B cell (primary cell): Measurements from ENCODE around the gene CFB. TPM values are rescaled to one million over a fixed set of nuclear protein-coding genes. Genes with fewer than 3 reads are reported as not detected.
"Not testable (repeated sequence)": the region's sequence is repeated elsewhere in the genome, so short reads cannot be mapped to it uniquely, and the experiment has no call there.

Experiments used
- ATAC-seq: fragments of 200-7000 bp; cut with Tn5 transposase; one replicate; pipeline ENCODE4 v1.10.0; 2021; ENCODE audit warnings: low read depth, mild to moderate bottlenecking, moderate number of reproducible peaks, moderate library complexity
- CTCF ChIA-PET: fragments of 350-600 bp; sonication (Branson Sonifier 250); formaldehyde crosslinking; loops from one replicate; lab custom pipeline; 2021; ENCODE audit warnings: antibody characterized with exemption, inconsistent platforms; lab: Charles Lee
- POLR2A ChIA-PET: fragments of 350-600 bp; sonication (Branson Sonifier 250); formaldehyde crosslinking; loops from one replicate; lab custom pipeline; 2021; ENCODE audit warnings: antibody characterized with exemption; lab: Charles Lee
- DNase-seq: peaks from one replicate; pipeline ENCODE4 v3.0.0; 2013
- H2AFZ ChIP-seq: 2 replicates; pipeline ENCODE4 v1.6.1; 2012; ENCODE audit warnings: mild to moderate bottlenecking, low read depth, low read length; ENCODE audit not compliant: insufficient read depth, poor library complexity, severe bottlenecking
- H3K27ac ChIP-seq, 2 donors: 1 replicate in 1 of 2; 2 replicates in 1 of 2; pipeline ENCODE4 v1.5.1; 2012 to 2013; ENCODE audit warnings: low read length in 2 of 2, mild to moderate bottlenecking in 2 of 2, moderate library complexity in 1 of 2
- H3K27me3 ChIP-seq, 4 experiments: fragments of 200-600 bp in 1 of 4; sonication (generic) in 1 of 4; replicated peaks in 1 of 4; 1 replicate in 2 of 4; 2 replicates in 2 of 4; pipeline versions ENCODE4 v1.6.1 to v1.7.0; 2013 to 2016; ENCODE audit warnings: low read length in 3 of 4, mild to moderate bottlenecking in 2 of 4, mixed read lengths in 1 of 4, moderate library complexity in 1 of 4; ENCODE audit not compliant: insufficient read depth in 4 of 4, control insufficient read depth in 3 of 4; ENCODE audit errors: control extremely low read depth in 1 of 4
- H3K36me3 ChIP-seq, 2 experiments: replicated peaks in 1 of 2; 1 replicate in 1 of 2; 2 replicates in 1 of 2; pipeline versions ENCODE4 v1.6.1 to v1.7.1; 2013; ENCODE audit warnings: low read length in 1 of 2; ENCODE audit not compliant: insufficient read depth in 2 of 2, control insufficient read depth in 1 of 2; ENCODE audit errors: control extremely low read depth in 1 of 2, extremely low read depth in 1 of 2
- H3K4me1 ChIP-seq, 2 donors: fragments of 200-600 bp in 1 of 2; sonication (generic) in 1 of 2; 1 replicate in 1 of 2; 2 replicates in 1 of 2; pipeline versions ENCODE4 v1.5.1 to v1.6.1; 2013 to 2017; ENCODE audit warnings: low read length in 2 of 2; ENCODE audit not compliant: control insufficient read depth in 2 of 2, insufficient read depth in 2 of 2
- H3K4me2 ChIP-seq: replicated peaks from 2 replicates; pipeline ENCODE3; 2012; ENCODE audit warnings: mild to moderate bottlenecking, low read depth, low read length; ENCODE audit not compliant: poor library complexity, severe bottlenecking
- H3K4me3 ChIP-seq, 5 experiments: fragments of 200-600 bp in 1 of 5; sonication (generic) in 1 of 5; 1 replicate in 3 of 5; 2 replicates in 2 of 5; pipeline versions ENCODE4 v1.5.1 to v1.7.0; 2011 to 2016; ENCODE audit warnings: low read length in 4 of 5, mild to moderate bottlenecking in 4 of 5, low read depth in 2 of 5, control low read depth in 1 of 5, moderate library complexity in 1 of 5; ENCODE audit not compliant: insufficient read depth in 1 of 5; ENCODE audit errors: control extremely low read depth in 1 of 5, extremely low read depth in 1 of 5
- H3K79me2 ChIP-seq: fragments of 200-600 bp; sonication (generic); one replicate; pipeline ENCODE4 v1.6.0; 2016; ENCODE audit warnings: low read length; ENCODE audit not compliant: control insufficient read depth, insufficient read depth
- H3K9ac ChIP-seq: fragments of 200-600 bp; sonication (generic); 2 replicates; pipeline ENCODE4 v1.6.1; 2017; ENCODE audit warnings: mild to moderate bottlenecking, low read length, moderate library complexity
- H3K9me3 ChIP-seq, 3 donors: one replicate each; pipeline versions ENCODE4 v1.6.1 to v1.7.1; 2013; ENCODE audit warnings: low read length in 2 of 3; ENCODE audit not compliant: control insufficient read depth in 2 of 3, insufficient read depth in 1 of 3; ENCODE audit errors: control extremely low read depth in 1 of 3
- H4K20me1 ChIP-seq: 2 replicates; pipeline ENCODE4 v1.6.0; 2012; ENCODE audit warnings: mild to moderate bottlenecking, low read length; ENCODE audit not compliant: insufficient read depth, control insufficient read depth, poor library complexity, severe bottlenecking
- H3K27ac Mint-ChIP-seq: one replicate; pipeline ENCODE4 v1.8.0; 2021; ENCODE audit warnings: mixed read lengths
- H3K27me3 Mint-ChIP-seq: one replicate; pipeline ENCODE4 v1.8.0; 2021; ENCODE audit warnings: mixed read lengths
- H3K4me1 Mint-ChIP-seq: one replicate; pipeline ENCODE4 v1.8.0; 2021; ENCODE audit warnings: mixed read lengths
- H3K4me3 Mint-ChIP-seq: one replicate; pipeline ENCODE4 v1.8.0; 2021; ENCODE audit warnings: mixed read lengths
- H3K9me3 Mint-ChIP-seq: one replicate; pipeline ENCODE4 v1.8.0; 2022; ENCODE audit warnings: mixed read lengths; ENCODE audit not compliant: insufficient read depth
- WGBS: methylation state at CpG from one replicate; pipeline ENCODE4 v1.1.5; 2013; ENCODE audit warnings: missing lambda C conversion rate; ENCODE audit not compliant: insufficient coverage; 5-methylcytosine and 5-hydroxymethylcytosine counted together
- intact Hi-C: fragments of 100-400 bp; cut with micrococcal nuclease; formaldehyde crosslinking; loops from one replicate; pipeline ENCODE4 v1.10.0; 2022
- polyA plus RNA-seq: library from polyadenylated mRNA; depleted of rRNA; stranded (reverse); fragments of >200 nt; gene quantifications from 2 replicates; pipeline ENCODE4 v1.2.3, GENCODE V29; 2012
- total RNA-seq, 2 donors: library from RNA; stranded (reverse); fragments of 120-200 nt in 1 of 2; gene quantifications; 1 replicate in 1 of 2; 2 replicates in 1 of 2; pipeline versions ENCODE4 v1.2.3 to v1.2.4, GENCODE V29; 2013 to 2022

Gene CFB
- total and polyA plus RNA-seq, 2 donors (not counting 1 experiment from before 2014, with no cell fraction given), result not detected

GRCh38 chr6:31981744-31982143 lies 35.8 kb downstream of the CFB start, which contains the start of gene C4A:
Gene C4A, plus strand, starts transcription at chr6:31982057. Its CDS starts 51 bp downstream, at chr6:31982108.
- H3K27me3 ChIP-seq, H4K20me1 ChIP-seq, DNase-seq, H3K4me1 ChIP-seq, H3K9me3 Mint-ChIP-seq, H3K9ac ChIP-seq, H3K27ac ChIP-seq, H3K79me2 ChIP-seq, H3K27ac Mint-ChIP-seq, H2AFZ ChIP-seq, H3K27me3 Mint-ChIP-seq, H3K4me3 ChIP-seq, POLR2A ChIA-PET, H3K4me3 Mint-ChIP-seq, H3K4me1 Mint-ChIP-seq, H3K4me2 ChIP-seq, CTCF ChIA-PET, intact Hi-C loops, H3K9me3 ChIP-seq, ATAC-seq: not testable (repeated sequence)
- peaks cover 3 to 12% of the 10 kb centered on the region in 2 experiments for H3K36me3 ChIP-seq
- WGBS, result no CpG with 5 or more reads among the region's 7 CpGs

GRCh38 chr6:31989363-31989762 lies 43.5 kb downstream of the CFB start:
- not testable (repeated sequence) for H3K9me3 Mint-ChIP-seq, ATAC-seq
- WGBS, result no CpG with 5 or more reads among the region's 10 CpGs

GRCh38 chr6:31994421-31994820 lies 48.5 kb downstream of the CFB start:
- H3K36me3 ChIP-seq, DNase-seq, H4K20me1 ChIP-seq, H3K4me3 ChIP-seq, H3K27me3 Mint-ChIP-seq, H2AFZ ChIP-seq, intact Hi-C loops, H3K4me2 ChIP-seq, H3K27ac ChIP-seq, H3K27me3 ChIP-seq, CTCF ChIA-PET, H3K27ac Mint-ChIP-seq, ATAC-seq, H3K4me3 Mint-ChIP-seq, H3K79me2 ChIP-seq, H3K4me1 Mint-ChIP-seq, POLR2A ChIA-PET, H3K4me1 ChIP-seq, H3K9ac ChIP-seq, H3K9me3 Mint-ChIP-seq, H3K9me3 ChIP-seq: not testable (repeated sequence)
- WGBS, result no CpG with 5 or more reads among the region's 14 CpGs

More at GRCh38 chr6:31989363-31989762, 43.5 kb downstream of the CFB start:
- H3K4me3 Mint-ChIP-seq, H3K4me3 ChIP-seq, H3K27ac Mint-ChIP-seq, H3K27me3 ChIP-seq, CTCF ChIA-PET, DNase-seq, H2AFZ ChIP-seq, H3K27ac ChIP-seq, H3K27me3 Mint-ChIP-seq, POLR2A ChIA-PET, H3K36me3 ChIP-seq, H3K79me2 ChIP-seq, H3K4me1 Mint-ChIP-seq, intact Hi-C loops, H3K4me2 ChIP-seq, H3K9me3 ChIP-seq, H3K4me1 ChIP-seq, H3K9ac ChIP-seq, H4K20me1 ChIP-seq: not testable (repeated sequence)

GRCh38 chr6:31996385-31996784 lies 50.5 kb downstream of the CFB start:
- CTCF ChIA-PET, H2AFZ ChIP-seq, H3K9me3 Mint-ChIP-seq: not testable (repeated sequence)

More at GRCh38 chr6:31996385-31996784, 50.5 kb downstream of the CFB start:
- H3K4me1 ChIP-seq, H3K4me3 ChIP-seq, H3K27me3 ChIP-seq, H4K20me1 ChIP-seq, H3K9me3 ChIP-seq, H3K4me3 Mint-ChIP-seq, ATAC-seq, H3K36me3 ChIP-seq, H3K27ac Mint-ChIP-seq, H3K9ac ChIP-seq, H3K27me3 Mint-ChIP-seq, H3K4me1 Mint-ChIP-seq, H3K4me2 ChIP-seq, DNase-seq, H3K79me2 ChIP-seq, H3K27ac ChIP-seq, intact Hi-C loops, POLR2A ChIA-PET: not testable (repeated sequence)
- WGBS, result 93% methylated on average over 4 of the region's 6 CpGs
